Measurements from ENCODE around the gene KNTC1.
"Not testable (repeated sequence)": the region's sequence is repeated elsewhere in the genome, so short reads cannot be mapped to it uniquely, and the experiment has no call there.

The KNTC1 gene

DNA sequence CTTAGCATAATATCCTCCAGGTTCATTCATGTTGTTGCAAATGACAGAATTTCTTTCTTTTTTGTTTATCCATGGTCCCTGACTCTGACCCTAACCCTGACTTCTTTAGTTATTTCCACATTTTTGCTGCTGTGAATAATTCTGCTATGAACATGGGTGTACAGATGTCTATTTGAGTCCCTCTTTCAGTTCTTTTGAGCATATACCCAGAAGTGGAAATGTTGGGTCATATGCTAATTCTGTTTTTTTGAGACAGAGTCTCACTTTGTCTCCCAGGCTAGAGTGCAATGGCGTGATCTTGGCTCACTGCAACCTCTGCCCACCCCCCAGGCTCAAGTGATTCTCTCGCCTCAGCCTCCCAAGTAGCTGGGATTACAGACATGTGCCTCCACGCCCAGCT is 33.1 kb downstream of the KNTC1 start:
- DNase-seq = no peak

DNA sequence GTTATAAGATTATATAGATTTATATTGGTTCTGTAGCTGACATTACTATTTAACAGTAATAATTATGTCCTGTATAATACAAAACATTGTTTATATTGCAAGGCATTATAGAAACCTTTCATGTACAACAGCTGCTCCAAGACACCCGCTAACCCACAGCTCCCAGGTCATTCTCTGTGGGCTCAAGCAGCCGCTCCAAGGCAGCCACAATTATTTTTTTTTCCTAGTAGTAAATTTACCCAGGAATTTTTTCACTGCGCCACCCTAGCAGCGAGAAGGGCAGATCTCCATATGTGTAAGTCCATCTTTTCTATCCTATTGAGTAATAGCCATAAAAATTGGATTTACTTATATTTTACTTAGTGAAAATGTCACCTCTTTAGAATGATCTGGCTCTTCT is 36.3 kb downstream of the KNTC1 start:
- DNase-seq = no peak

DNA sequence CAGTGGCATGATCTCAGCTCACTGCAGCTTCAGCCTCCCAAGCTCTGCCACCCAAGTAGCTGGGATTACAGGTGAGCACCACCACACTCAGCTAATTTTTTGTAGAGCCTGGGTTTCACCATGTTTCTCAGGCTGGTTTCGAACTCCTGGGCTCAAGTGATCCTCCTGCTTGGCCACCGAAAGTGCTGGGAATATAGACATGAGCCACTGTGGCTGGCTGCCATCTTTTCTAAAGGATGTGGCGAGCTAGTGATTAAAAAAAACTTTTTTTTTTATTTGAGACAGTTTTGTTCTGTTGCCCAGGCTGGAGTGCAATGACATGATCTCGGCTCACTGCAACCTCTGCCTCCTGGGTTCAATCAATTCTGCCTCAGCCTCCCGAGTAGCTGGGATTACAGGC is 39.8 kb downstream of the KNTC1 start:
- DNase-seq = not testable (repeated sequence)

DNA sequence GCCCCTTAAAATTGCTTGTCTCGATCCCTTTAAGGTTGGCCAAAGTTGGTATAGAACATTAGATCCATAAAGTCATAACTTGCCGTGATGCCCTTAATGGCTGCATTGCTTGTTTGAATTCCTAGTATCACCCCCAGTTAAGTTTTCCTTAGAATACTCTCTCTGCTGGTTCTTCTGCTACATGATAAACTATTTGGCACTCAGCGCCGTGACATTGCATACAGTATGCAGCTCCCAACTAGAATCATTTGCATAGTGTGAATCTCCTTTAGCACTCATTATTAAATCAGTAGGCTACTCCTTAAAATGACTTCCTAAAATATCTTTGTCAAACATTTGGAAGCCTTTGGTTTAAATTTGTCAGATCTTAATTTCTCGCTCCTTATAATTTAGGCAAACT is 42.2 kb downstream of the KNTC1 start:
- DNase-seq = no peak

DNA sequence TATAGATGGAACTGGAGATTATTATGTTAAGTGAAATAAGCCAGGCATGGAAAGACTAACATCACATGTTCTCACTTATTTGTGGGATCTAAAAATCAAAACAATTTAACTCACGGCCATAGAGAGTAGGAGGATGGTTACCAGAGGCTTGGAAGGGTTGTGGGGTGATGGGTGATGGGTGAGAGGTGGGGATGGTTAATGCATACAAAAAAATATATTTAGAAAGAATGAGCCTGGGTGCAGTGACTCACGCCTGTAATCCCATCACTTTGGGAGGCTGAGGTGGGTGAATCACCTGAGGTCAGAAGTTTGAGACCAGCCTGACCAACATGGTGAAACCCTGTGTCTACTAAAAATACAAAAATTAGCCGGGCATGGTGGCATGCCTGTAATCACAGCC is 43.0 kb downstream of the KNTC1 start:
- not testable (repeated sequence) for DNase-seq

DNA sequence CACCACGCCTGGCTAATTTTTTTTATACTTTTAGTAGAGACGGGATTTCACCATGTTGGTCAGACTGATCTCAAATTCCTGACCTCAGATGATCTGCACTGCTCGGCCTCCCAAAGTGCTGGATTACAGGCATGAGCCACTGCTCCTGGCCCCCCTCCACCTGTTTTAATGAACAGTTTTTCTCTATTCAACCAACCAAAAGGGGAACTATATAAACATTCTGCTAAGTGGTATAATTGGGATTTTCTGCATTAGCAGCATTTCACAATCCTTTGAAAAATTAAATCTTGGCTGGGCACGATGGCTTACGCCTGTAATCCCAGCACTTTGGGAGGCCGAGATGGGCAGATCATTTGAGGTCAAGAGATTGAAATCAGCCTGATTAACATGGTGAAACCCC is 44.8 kb downstream of the KNTC1 start:
- no peak for DNase-seq

DNA sequence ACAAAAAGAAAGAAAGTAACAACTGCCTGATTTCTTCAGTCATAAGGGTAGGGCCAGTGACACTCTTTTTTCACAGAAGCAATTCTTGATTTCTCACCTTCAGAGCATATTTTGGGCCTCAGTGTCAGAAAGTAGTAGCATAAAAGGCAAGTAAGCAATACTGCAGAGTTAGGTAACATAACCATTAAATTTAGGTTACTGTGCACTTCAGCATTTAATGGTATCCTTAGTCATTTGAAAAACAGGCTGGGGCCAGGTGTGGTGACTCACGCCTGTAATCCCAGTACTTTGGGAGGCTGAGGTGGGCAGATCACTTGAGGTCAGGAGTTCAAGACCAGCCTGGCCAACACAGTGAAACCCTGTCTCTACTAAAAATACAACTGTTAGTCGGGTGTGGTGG is 56.2 kb downstream of the KNTC1 start:
- DNase-seq = not testable (repeated sequence)

DNA sequence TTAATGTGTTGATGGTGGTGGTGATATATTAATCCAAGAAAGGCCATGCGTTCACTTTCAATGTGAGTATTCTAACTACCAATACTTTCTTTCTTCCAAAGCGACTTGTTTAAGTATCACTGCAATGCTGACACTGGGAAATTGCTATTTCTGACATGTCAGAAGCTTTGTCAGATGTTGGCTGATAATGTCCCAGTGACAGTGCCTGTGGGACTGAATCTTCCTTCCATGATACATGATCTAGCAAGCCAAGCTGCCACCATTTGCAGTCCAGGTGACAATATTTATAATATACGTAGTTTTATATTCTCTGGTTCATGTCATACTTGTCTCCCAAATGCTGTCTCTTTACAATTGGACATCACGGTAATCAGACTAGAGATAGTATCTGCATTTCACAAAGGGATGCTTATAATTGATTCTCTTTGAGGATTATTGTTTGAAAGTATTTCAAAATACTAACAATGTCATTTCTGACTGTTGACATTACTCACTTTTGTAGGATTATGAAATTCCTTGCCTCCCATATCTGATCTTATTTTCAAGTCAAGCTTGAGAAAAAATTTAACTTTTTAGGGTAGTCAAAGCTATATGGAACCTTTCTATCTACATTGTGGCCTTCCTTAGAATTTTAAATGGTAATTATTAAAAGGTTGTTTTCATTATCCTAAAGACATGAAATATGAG is 57.3 kb downstream of the KNTC1 start:
- DNase-seq = no peak

DNA sequence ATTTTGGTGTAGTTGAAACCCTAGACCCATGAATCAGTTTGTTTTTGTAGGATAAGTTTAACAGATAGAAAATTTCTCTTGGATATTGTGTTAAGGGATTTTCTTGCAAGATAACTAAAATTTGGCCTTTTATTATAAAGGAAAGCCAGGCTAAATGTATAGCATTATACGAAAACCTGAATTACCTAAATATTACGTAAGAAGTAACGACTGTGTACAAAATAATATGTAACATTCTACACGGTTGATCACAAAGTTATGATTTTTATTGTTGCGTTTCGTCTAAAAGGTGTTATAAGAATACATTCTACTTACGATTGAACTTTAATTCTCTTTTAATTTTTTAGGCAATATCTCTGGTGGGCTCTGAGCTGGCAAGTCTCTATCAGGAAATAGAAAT is 63.9 kb downstream of the KNTC1 start:
- DNase-seq = no peak

DNA sequence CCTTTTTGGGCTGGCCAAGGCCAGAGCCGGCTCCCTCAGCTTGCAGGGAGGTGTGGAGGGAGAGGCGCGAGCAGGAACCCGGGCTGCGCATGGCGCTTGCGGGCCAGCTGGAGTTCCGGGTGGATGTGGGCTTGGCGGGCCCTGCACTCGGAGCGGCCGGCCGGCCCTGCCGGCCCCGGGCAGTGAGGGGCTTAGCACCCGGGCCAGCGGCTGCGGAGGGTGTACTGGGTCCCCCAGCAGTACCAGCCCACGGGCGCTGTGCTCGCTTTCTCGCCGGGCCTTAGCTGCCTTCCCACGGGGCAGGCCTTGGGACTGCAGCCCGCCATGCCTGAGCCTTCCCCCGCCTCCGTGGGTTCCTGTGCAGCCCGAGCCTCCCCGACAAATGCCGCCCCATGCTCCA is 64.9 kb downstream of the KNTC1 start:
- not testable (repeated sequence) for DNase-seq

DNA sequence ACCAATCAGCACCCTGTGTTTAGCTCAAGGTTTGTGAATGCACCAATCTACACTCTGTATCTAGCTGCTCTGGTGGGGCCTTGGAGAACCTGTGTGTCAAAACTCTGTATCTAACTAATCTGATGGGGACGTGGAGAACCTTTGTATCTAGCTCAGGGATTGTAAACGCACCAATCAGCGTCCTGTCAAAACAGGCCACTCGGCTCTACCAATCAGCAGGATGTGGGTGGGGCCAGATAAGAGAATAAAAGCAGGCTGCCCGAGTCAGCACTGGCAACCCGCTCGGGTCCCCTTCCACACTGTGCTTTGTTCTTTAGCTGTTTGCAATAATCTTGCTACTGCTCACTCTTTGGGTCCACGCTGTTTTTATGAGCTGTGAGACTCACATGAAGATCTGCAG is 65.5 kb downstream of the KNTC1 start:
- not testable (repeated sequence) for DNase-seq

DNA sequence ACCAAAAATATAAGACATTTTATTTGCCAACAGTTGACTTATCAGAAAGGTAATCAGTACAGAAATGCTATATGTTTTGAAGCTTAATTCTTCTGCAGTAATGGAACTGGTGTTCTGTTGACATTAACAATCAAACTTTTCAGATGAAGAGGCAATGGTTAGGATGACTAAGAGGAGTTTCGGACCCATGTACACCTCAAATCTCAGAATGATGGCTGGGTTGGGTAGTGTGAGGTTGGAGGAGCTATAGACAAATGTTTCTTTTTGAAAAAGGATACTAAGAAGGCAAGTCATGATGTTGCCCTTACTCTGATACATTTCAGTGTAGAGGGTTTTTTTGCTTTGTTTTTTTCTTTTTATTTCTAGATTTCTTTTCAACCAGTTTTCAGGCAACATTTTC is 66.9 kb downstream of the KNTC1 start:
- DNase-seq = no peak

DNA sequence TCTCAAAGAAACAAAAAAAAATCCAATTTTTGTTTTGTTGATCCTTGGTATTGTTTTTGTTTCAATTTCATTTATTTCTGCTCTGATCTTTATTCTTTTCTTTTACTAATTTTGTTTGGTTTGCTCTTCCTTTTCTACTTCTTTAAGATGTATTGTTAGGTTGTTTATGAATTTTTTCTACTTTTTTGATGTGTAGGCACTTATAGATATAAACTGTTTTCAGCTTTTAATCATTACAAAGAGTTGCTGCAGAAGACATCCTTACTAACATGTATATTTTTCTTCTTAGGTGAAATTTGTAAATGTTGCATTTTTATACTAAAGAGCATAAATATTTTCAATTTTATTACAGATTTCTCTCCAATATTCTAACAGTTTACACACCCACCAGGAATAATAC is 69.8 kb downstream of the KNTC1 start:
- no peak for DNase-seq

DNA sequence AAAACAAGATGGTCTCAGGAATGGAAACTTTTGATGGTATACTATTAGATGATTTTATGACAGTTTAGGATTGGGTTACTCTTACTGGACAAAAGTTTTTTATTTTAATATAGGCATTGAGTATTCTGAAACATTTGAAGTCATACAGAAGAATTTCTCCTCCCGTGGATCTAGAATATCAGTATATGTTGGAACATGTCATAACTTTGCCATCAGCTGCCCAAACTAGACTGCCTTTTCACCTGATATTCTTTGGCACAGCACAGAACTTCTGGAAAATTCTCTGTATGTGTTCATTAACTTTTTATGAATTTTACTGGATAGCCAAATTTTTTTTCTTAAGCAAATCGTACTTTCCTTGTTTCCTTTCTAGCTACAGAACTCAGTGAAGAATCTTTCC is 75.4 kb downstream of the KNTC1 start:
- no peak for DNase-seq

DNA sequence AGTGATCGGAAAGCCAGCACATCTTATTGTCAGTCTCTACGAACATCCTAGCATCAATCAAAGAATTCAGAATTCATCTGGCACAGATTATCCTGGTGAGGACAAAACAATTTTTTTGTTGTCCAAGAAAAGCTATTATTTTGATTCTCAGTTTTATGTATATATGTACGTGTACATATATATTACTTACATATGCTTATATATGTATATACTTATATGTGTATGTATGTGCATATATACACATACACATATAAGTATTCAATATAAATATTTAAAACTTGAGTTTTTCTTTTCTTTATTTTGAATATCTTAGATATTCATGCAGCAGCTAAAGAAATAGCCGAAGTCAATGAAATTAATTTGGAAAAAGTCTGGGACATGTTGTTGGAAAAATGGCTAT is 77.9 kb downstream of the KNTC1 start:
- DNase-seq = no peak

DNA sequence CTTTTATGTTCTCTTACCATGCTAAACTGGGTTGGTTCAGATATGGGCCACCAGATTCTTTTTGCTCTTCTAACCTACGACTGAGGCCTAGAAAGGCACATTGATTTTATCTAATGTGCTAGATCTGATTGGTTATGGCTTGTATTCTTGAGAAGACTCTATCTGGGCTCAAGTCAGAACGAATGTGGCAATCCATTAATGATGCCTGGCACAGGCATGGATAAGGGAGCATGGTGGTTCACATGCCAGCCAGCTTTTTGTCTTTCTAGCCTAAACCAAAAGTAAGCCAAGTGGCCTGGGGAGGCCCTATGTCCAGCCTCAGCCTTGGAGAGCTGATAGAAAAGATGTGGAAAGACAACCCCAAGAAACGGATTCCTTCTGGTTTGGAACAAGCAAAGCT is 82.7 kb downstream of the KNTC1 start:
- no peak for DNase-seq

DNA sequence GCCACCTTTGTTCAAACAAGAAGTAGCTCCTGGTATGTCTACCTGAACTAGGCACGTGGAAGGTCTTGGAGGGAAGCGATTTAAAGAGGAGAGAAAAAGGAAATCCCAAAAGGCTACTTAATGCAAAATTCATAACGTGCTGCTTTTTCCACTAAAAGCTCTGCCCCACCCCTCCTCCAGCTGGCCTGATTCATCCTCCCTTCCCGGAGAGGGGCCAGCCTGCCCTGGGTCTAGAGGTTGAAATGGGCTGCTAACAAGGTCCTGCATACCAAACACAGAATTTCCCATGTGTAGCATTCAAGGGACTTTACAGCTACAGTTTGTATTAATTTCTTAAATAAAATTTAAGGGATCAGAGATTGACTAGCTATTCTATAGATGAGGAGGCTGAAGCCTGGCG is 83.2 kb downstream of the KNTC1 start:
- no peak for DNase-seq

DNA sequence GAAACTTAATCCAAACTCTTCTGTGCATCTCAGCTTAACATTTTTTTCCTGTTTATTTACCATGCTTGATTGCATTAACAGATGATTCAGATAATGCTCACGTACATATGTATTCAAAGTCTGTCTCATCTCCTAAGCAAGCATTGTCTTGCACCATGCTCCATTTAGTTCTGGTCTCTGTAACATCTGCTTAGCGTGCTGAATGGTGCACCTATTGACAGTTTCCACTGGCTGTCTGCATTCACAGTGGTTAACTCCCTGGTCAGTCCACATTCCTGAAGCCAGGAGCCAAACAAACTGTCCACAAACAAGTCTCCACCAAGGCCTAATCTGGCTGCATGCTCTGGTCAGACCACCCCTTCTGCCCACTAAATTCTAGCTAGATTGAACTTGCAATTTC is 83.9 kb downstream of the KNTC1 start:
- DNase-seq = no peak

DNA sequence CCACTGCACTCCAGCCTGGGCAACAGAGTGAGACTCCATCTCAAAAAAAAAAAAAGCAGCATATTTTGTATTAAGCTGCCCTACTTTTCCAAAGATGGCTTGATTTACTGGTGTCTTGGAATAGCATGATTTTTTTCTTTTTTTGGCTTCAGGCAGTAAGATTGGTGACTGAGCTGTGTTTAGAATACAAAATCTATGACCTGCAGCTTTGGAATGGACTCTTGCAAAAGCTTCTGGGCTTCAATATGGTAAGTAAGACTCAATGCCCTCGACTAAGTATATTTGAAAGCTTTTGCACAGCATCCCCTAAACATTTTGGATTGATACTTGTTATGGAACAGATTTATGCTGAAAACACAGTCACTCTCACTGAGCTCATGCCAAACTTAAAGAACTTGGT is 87.8 kb downstream of the KNTC1 start:
- DNase-seq = no peak

DNA sequence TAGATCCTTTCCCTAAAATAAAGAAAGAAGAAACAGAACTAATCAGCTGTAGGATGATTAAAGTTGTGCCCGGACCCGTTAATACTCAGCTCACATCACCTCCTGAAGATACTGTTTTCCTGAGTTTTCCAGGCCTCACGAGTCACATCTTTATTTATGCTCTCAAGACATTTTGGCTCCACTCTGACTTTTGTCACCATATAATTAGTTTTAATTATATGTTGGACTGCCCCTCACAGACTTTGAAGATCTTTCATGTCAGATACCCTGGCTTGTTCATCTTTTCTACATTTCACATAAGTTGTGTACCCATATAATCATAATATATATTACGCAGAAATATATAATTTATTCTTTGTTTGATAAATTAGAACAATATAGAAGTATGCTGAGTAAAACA is 88.7 kb downstream of the KNTC1 start:
- DNase-seq = no peak

DNA sequence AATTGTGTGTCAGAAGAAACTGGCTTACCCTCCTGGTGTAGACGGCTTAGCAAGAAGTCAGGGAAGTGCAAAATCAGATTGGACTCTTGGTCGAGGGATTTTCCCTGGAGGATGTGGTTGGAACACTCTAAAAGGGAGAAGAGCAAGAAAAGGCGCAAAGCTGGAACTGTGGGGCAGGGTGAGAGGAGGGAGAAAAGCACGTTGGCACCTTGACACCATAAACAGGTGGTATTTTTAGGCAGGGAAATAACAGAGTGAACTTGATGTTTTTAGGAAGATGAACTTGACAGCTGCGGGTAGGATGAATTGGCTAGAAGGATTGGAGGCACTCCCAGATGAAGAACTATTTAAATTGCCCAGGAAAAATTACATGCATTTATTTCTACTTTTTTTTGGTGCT is 108.4 kb downstream of the KNTC1 start:
- DNase-seq = no peak

DNA sequence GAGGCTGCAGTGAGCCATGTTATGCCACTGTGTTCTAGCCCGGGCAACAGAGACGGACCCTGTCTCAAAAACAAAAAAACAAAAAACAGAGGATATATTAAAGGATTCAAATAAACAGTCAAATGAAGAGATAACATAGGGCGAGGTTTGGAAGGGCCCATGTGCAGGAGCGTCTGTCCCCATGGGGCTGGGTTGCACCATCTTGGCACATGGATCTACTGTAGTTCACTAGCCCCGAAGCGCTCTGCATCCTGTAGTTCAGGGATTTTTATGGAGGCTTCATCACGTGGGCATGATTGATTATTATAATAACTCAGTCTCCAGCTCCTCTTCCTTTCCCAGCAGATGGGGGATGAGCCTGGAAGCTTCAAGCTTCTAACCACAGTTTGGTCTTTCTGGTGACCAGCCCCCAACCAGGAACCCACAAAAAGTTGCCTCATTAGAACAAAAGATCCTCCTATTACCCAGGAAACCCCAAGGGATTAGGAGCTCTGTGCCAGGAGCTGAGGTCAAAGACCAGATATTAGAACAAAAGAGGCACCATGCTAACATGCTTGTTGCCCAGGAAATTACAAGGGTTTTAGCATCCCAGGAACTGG is 116.3 kb downstream of the KNTC1 start:
- no peak for DNase-seq

DNA sequence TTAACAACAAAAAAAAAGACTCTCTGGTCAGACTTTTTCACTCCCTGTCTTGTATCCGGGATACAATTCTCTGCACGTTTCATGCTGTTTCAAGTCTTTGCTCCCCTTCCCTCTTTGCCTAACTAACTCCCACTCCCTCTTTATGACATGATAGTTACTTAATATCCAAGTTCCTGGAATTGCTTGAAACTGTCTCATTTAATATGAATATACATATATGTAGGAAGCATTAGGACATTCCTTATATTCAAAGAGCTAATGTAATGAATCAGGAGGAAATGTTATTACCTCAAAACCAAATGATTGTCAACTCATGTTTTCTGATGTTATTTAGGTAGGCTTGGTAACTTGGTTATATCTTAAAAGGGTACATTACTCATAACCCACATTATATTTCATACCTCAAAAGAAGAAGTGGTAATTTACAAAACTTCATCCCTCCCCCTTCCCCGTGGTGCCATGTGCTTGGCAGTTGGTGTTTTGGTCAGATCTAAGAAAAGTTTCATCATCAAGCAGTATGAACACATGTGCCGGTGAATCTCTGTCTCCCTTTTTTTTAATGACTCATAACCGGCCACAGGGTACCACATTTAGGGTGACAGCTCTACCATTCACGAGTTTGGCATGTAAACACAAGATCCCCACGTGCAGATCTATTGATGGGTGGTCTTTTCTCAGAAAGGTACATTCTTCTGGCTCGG is 119.6 kb downstream of the KNTC1 start:
- peak; percentile 19 to 73 for DNase-seq

DNA sequence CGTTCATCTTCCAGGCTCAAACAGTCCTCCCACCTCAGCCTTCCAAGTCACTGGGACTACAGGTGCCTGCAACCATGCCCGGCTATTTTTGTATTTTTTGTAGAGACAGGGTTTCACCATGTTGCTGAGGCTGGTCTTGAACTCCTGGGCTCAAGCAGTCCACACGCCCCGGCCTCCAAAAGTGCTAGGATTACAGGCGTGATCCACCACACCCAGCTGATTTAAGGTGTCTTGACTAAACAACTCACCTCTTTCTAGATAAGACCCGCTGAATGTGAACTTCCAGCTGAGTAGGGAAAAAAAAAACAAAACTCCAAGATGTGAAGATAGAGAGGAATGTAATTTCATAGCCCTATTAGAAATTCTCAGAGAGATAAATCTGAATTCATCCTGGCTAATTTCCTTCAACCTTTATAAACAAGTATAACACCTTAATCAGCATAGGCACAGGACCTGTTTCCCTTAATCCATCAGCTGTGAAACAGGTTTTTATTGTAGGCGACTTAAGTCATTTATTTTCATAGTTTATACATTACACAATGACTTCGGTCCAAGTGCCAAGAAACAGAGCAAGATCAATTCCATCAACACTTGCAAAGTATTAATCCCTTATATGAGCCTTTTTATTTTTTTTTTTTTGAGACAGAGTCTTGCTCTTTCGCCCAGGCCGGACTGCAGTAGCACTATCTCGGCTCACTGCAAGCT is 124.6 kb downstream of the KNTC1 start:
- no peak for DNase-seq
